Measurements from ENCODE around the gene RANGRF. TPM values are rescaled to one million over a fixed set of nuclear protein-coding genes. Genes with fewer than 3 reads are reported as not detected.

RANGRF gene
- total and polyA plus RNA-seq, 9 of the 15 experiments (the other 6 are each of a cell fraction or from before 2014, with no cell fraction given) = 7.6 to 60.0 (median 16.0) TPM

DNA sequence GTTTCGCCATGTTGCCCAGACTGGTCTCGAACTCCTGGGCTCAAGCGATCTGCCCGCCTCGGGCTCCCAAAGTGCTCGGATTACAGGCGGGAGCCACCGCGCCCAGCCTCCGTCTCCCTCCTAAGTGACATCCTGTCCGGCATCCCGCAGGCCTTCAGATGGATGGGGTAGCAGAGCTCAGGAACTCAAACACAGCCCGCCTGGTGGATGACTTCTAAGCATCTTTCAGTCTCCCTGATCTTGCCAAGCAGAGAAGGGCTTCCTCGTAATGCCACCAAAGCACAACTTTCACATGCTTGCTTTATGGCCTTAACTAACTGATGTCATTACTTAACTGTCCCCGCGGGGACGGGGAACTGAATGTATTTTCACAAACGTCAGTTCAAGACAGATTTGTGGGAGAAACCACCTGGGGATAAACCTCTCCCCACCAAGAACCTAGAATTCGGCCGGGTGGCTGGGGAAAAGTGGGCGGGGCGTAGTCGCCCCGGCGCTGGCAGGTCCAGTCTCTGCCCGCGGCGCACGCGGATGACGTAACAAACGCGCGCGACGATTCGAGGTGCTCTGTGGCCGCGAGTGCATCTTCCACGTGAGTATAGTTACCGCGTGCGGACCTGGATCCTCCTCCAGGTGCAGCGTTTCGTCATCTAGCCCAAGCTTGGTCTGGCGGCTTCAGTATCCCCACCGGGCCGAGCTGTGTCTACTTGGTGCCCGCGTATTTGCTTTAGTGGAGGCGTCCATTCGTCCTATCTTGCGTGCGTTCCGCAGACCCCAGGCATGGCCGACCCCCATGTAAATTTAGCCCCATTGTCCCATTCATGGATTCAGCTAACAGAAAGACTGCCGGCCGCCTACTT lies 39.5 kb upstream of the RANGRF start, which contains the start of gene PFAS (continued):
- TF ChIP-seq, protein P1, sequence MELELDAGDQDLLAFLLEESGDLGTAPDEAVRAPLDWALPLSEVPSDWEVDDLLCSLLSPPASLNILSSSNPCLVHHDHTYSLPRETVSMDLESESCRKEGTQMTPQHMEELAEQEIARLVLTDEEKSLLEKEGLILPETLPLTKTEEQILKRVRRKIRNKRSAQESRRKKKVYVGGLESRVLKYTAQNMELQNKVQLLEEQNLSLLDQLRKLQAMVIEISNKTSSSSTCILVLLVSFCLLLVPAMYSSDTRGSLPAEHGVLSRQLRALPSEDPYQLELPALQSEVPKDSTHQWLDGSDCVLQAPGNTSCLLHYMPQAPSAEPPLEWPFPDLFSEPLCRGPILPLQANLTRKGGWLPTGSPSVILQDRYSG (tag; conservative IDR thresholded peaks at IDR 0.05; ENCODE audit: low read depth) = no peak

DNA sequence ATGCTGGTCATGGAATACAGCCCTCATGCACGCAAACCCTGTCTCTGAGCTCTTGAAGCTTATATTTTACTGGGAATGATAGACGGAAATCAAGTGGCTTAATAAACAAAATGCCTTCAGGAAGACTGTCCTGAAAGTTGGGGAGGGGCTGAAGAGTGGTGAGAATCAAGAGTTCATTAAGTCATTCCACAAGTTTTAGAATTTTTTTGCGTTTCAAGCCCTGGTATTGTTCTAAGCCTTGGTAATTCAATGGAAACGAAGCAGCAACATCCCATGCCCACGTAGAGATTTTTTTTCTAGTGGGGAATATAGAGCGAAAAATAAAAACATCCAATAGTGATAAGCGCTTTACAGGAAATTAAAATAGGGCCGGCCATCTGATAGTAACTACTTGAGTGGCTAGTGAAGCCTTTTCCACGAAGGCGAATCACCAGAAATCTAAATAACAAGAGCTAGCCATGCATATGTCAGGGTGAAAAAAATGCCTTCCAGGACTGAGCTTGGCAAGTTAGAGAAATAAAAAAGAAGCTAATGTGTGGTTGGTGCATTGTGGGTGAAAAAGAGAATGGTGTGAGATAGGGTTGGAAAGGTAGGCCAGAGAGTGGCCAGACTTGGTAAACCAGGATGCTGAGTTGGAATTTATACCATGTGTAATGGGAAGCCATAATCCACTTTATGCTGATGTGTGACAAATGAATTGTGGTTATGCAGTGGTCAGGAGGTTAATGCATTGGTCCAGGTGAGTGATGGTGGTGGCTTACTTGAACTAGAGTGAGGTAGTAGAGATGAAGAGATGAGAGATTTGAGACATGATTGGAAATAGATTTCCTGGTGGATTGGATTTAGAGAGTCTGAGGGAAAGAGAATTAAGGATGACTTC lies 38.6 kb upstream of the RANGRF start:
- intact Hi-C loops (cut with micrococcal nuclease) = loop anchor here (1.0 to 2.0 kb wide), 2 partner anchors 24 to 45 kb away; partner anchors contain the start of gene SLC25A35
- TSS peak; percentile 80 for BruUV-seq (replicated peaks)
- no peaks in the 10 kb centered on the region for H3K9me1 ChIP-seq (ENCODE audit: control insufficient read depth, insufficient read depth, low read length)
- H4K20me1 ChIP-seq (replicated peaks; ENCODE audit: control insufficient read depth, insufficient read depth, low read length) = no peaks in the 10 kb centered on the region
- ChIA-PET CTCF (ENCODE audit: low intra/inter-chr PET ratio) (no interaction called here), POLR2A (interaction anchor here (0.6 to 1.1 kb wide), 5 partner anchors 9 to 41 kb away, joined by 3 to 4 read pairs (median 3); no protein-coding TSS in a partner anchor)
- H3K4me3 ChIP-seq = peak overlapping the region; percentile 96
- DNase-seq (ENCODE audit: extremely low read depth in 1 of 4, low spot score in 3 of 4) = peak in 1 of 4 experiments; percentile 9
- 0% methylated on average over 10 of the region's 10 CpGs for WGBS (ENCODE audit: insufficient coverage, low coverage, missing lambda C conversion rate)
- H3K27me3 ChIP-seq (ENCODE audit: control insufficient read depth in 2 of 2, insufficient read depth in 2 of 2, low read length in 2 of 2) = no peaks in the 10 kb centered on the region
- H3K79me2 ChIP-seq (ENCODE audit: control insufficient read depth, insufficient read depth, low read length) = peaks cover 65% of the 10 kb centered on the region
- H3K4me1 ChIP-seq (replicated peaks in 1 of 2; ENCODE audit: control insufficient read depth in 2 of 2, insufficient read depth in 2 of 2, low read length in 2 of 2) = peaks cover 2 to 5% of the 10 kb centered on the region in 2 experiments; a peak in 3 of 5 replicates
- peaks cover 36% of the 10 kb centered on the region; the same call in 2 of the 3 replicates for H3K36me3 ChIP-seq (ENCODE audit: control insufficient read depth, insufficient read depth, low read length)
- peak overlapping the region; percentile 96 to 98 for H3K9ac ChIP-seq (ENCODE audit: insufficient read depth in 1 of 2, low read depth in 2 of 2, low read length in 2 of 2)
- H3K27ac ChIP-seq (ENCODE audit: extremely low read depth, low read depth, low read length) = peak overlapping the region; percentile 98
- peak overlapping the region; percentile 97 for H2AFZ ChIP-seq (ENCODE audit: low read depth, low read length)
- FAIRE-seq = peak; percentile 64
- ATAC-seq = no peak
- no peaks in the 10 kb centered on the region for H3K9me3 ChIP-seq (replicated peaks; ENCODE audit: control insufficient read depth, insufficient read depth, low read depth, low read length)
- in situ Hi-C loops (cut with MboI) = no loop called here
- H3K4me2 ChIP-seq (ENCODE audit: insufficient read depth, low read length) = peak overlapping the region; percentile 97
- TF ChIP-seq BHLHE40 (IDR thresholded peaks at IDR 0.05; ENCODE audit: low read length) (no peak), SMARCE1 (IDR thresholded peaks at IDR 0.05) (no peak), ZBED1 (IDR thresholded peaks at IDR 0.05) (no peak), ZNF589 (CRISPR knock-in tag; IDR thresholded peaks at IDR 0.05; ENCODE audit: low read depth) (no peak), MAFG (tag; conservative IDR thresholded peaks at IDR 0.05) (0 out of 2 replicates have a peak, but pooled peaks have one; percentile 12), HNRNPLL (IDR thresholded peaks at IDR 0.05; ENCODE audit: low read depth, low read length, poor library complexity, severe bottlenecking) (no peak), NCOA6 (IDR thresholded peaks at IDR 0.05) (no peak), ZNF408 (CRISPR knock-in tag; IDR thresholded peaks at IDR 0.05; ENCODE audit: low read depth) (no peak), ZNF785 (CRISPR knock-in tag; IDR thresholded peaks at IDR 0.05) (no peak), TEAD1 (CRISPR knock-in tag; IDR thresholded peaks at IDR 0.05) (no peak)
- TF ChIP-seq, protein P2, sequence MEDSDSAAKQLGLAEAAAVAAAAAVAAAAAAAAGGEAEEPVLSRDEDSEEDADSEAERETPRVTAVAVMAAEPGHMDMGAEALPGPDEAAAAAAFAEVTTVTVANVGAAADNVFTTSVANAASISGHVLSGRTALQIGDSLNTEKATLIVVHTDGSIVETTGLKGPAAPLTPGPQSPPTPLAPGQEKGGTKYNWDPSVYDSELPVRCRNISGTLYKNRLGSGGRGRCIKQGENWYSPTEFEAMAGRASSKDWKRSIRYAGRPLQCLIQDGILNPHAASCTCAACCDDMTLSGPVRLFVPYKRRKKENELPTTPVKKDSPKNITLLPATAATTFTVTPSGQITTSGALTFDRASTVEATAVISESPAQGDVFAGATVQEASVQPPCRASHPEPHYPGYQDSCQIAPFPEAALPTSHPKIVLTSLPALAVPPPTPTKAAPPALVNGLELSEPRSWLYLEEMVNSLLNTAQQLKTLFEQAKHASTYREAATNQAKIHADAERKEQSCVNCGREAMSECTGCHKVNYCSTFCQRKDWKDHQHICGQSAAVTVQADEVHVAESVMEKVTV (CRISPR knock-in tag; IDR thresholded peaks at IDR 0.05) = no peak
- TF ChIP-seq, protein P3, sequence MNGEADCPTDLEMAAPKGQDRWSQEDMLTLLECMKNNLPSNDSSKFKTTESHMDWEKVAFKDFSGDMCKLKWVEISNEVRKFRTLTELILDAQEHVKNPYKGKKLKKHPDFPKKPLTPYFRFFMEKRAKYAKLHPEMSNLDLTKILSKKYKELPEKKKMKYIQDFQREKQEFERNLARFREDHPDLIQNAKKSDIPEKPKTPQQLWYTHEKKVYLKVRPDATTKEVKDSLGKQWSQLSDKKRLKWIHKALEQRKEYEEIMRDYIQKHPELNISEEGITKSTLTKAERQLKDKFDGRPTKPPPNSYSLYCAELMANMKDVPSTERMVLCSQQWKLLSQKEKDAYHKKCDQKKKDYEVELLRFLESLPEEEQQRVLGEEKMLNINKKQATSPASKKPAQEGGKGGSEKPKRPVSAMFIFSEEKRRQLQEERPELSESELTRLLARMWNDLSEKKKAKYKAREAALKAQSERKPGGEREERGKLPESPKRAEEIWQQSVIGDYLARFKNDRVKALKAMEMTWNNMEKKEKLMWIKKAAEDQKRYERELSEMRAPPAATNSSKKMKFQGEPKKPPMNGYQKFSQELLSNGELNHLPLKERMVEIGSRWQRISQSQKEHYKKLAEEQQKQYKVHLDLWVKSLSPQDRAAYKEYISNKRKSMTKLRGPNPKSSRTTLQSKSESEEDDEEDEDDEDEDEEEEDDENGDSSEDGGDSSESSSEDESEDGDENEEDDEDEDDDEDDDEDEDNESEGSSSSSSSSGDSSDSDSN (IDR thresholded peaks at IDR 0.05; ENCODE audit: borderline replicate concordance in 1 of 2, low read depth in 2 of 2, low read length in 2 of 2) = no peak

Data from K562 (cell line).